SW 1271 (cell line): ENCODE data around the gene C1orf50.
"Not testable (repeated sequence)": the region's sequence is repeated elsewhere in the genome, so short reads cannot be mapped to it uniquely, and the experiment has no call there.

Experiments used
- DNase-seq, 2 experiments: peaks; one replicate each; lab custom pipeline; 2025; lab: John Stamatoyannopoulos, UW

Gene C1orf50

GRCh38 chr1:42801832-42802473 lies 34.9 kb downstream of the C1orf50 start:
- no peak for DNase-seq

GRCh38 chr1:42806171-42806570 lies 39.1 kb downstream of the C1orf50 start:
- DNase-seq: no peak

DNA sequence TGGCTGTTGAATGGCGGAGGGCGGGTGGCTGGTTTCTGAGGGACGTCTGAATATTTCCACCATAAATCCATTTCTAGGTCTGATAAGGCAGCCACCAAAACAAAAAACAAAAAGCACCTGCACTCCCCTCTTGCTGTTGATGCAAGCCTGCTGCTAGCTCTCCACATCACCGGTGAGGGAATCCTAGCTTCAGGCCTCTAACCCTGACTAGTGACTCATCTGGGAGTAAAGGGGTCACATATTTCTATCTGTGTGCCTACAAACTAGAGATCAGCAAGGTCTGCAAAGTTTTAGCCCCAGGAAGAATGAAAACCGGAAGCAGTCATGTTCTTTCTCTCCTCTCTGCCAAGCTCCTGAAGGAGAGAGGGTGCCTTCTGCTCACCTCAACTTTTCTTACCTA lies 39.5 kb downstream of the C1orf50 start:
- no peak for DNase-seq

DNA sequence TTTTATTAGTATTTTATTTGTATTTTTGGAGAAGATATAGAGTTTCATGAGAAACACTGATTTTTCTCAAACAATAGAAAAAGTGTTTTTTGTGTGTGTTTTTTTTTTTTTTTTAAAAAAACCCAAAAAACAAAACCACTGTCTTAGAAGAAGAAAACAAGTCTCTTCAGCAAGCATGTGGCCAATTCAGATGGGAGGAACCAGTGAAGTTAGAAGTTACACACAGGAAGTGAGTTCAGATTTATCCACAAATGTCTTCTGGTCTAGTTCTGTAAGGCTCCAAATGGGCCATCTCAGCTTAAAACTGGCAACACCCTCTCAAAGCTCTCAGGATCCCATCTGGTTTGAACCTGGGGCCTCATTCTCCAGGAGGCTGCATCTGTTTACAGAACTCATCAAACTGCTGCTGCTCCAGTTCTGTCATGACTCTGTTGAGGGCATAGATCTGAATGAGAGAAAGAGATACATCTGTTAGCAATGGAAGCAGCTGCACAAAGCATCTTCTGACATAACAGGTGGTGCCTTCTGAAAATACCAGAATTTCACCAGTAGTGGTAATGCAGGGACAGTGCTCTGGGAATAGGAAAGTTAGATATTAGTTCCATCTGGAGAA lies 40.1 kb downstream of the C1orf50 start:
- DNase-seq: no peak

DNA sequence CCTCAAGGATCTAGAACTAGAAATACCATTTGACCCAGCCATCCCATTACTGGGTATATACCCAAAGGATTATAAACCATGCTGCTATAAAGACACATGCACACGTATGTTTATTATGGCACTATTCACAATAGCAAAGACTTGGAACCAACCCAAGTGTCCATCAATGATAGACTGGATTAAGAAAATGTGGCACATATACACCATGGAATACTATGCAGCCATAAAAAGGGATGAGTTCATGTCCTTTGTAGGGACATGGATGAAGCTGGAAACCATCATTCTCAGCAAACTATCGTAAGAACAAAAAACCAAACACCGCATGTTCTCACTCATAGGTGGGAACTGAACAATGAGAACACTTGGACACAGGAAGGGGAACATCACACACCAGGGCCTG lies 47.8 kb downstream of the C1orf50 start:
- DNase-seq: not testable (repeated sequence)

GRCh38 chr1:42815941-42816584 lies 49.0 kb downstream of the C1orf50 start:
- DNase-seq: no peak

- peak; percentile 33 to 83 for DNase-seq
These were observed 49.8 kb downstream of the C1orf50 start, which contains the start of the genes ERMAP and SVBP for GRCh38 chr1:42816585-42817439. Gene ERMAP (plus strand): TSS chr1:42817122. CDS start chr1:42830449, 13,327 bp downstream. Gene SVBP (minus strand): TSS chr1:42817397. CDS start chr1:42816544, 853 bp downstream.

GRCh38 chr1:42817440-42817767 lies 50.4 kb downstream of the C1orf50 start:
- no peak for DNase-seq

DNA sequence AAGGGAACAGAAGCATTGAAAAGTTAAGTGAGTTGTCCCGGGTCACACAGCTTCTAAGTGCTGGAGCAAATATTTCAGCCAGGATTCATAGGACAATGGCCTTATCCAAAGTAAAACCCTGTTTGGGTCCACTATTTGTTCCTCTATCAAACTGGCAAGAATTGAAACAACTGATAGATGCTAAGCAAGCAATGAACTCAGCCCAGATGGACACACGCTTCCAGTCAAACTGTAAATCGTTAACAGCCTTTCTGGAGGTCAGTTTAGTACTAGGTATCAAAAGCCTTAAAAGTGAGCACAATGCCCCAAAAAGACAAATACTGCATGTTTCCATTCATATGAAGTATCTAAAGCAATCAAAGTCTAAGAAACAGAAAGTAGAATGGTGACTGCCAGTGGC lies 50.9 kb downstream of the C1orf50 start:
- no peak for DNase-seq

DNA sequence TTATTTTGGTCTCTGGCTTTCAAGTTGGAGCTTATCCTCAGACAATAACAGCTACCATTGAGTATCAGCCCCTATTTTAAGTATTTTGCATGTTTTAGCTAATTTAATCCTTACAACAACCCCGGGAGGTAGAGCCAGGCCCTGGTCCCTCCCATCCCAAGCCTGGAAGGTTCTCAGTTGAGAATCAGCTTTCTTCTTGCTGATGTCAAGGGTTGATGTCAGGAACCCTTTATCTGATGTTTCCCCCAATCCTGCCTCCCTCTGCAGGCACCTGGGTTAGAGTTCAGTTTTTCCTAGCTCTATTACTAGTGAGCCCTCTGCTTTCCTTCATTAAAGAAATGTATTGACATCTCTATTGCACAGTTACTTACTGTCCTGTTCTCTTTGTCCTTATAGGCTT lies 53.8 kb downstream of the C1orf50 start:
- no peak for DNase-seq

DNA sequence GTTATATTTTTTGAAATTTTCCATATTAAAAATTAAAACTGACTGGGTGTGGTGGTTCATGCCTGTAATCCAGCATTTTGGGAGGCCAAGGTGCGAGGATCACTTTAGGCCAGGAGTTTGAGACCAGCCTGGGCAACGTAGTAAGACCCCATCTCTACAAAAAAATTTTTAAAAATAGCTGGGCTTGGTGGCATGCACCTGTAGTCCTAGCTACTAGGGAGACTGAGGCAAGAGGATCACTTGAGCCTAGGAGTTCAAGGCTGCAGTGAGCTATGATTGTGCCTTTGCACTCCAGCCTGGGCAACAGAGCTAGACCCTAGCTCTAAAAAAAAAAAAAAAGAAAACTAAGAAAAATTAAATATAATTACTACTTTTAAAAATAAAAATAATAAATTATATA lies 54.6 kb downstream of the C1orf50 start:
- DNase-seq: no peak

- no peak for DNase-seq
These were observed 55.8 kb downstream of the C1orf50 start for GRCh38 chr1:42822800-42823392.

- no peak for DNase-seq
These were observed 57.5 kb downstream of the C1orf50 start for GRCh38 chr1:42824481-42825035.

DNA sequence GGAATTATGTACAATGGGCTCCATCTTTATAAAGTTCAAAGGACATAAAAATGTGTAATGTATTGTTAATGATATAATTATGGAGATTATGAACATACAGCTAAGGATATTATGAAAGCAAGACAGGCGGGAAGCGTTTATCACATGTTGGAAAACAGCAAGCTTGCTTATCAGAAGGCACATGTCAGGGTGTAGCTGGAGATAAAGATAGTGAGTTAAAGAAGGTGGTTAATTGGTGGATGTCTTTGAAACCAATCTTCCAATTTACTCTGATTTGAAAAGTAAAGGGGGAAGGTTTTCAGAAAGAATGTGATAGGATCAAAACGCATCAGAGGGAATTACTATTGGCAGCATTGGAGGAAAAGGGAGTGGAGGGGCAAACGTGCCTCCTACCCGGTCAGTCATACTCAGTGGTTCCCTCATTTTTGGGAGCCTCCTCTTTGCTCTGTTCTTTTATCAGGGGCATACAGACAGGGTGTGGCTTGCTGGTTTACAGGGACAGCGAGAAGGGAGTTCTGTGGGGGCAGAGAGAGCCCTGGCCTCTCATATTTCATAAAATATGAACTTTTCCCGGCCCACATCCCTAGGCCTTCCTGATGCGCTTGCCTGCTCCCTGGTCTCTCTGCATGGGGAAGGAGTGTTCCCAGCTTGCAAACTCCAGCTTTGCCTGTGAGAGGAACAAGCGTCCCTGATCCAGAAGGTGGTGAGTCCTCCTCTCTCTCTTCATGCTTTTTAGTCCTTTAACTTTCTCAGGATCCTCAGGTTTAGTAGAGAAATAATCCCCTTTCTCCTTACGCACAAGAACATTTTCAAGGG lies 58.2 kb downstream of the C1orf50 start:
- DNase-seq: no peak
